Spleen (tissue), 11 donors: ENCODE data around the gene TTI1. TPM values are rescaled to one million over a fixed set of nuclear protein-coding genes. Genes with fewer than 3 reads are reported as not detected.

Experiments
- DNase-seq: peaks from one replicate; pipeline ENCODE4 v3.0.0-alpha.2; 2020
- H3K27ac ChIP-seq, 8 donors: fragments of 200-600 bp; sonication (generic) in 7 of 8; 1 replicate in 4 of 8; 2 replicates in 4 of 8; pipeline versions ENCODE4 v1.5.0 to v1.8.0; 2016 to 2021; ENCODE audit warnings: inconsistent platforms in 4 of 8, mild to moderate bottlenecking in 4 of 8, moderate library complexity in 1 of 8
- H3K27me3 ChIP-seq, 7 donors: fragments of 200-600 bp; sonication (generic) in 6 of 7; replicated peaks in 1 of 7; 1 replicate in 4 of 7; 2 replicates in 3 of 7; pipeline versions ENCODE4 v1.5.0 to v1.8.0; 2016 to 2021; ENCODE audit warnings: inconsistent platforms in 3 of 7, mild to moderate bottlenecking in 1 of 7
- H3K36me3 ChIP-seq, 6 donors: fragments of 200-600 bp; sonication (generic) in 5 of 6; 1 replicate in 4 of 6; 2 replicates in 2 of 6; pipeline versions ENCODE4 v1.5.0 to v1.8.0; 2016 to 2021; ENCODE audit warnings: inconsistent platforms in 2 of 6
- H3K4me1 ChIP-seq, 6 donors: fragments of 200-600 bp; sonication (generic) in 5 of 6; 1 replicate in 3 of 6; 2 replicates in 3 of 6; pipeline versions ENCODE4 v1.5.0 to v1.8.0; 2016 to 2021; ENCODE audit warnings: inconsistent platforms in 3 of 6
- H3K4me3 ChIP-seq, 8 donors: fragments of 200-600 bp; sonication (generic) in 7 of 8; 1 replicate in 4 of 8; 2 replicates in 4 of 8; pipeline versions ENCODE4 v1.5.0 to v1.8.0; 2016 to 2021; ENCODE audit warnings: inconsistent platforms in 4 of 8, mild to moderate bottlenecking in 4 of 8, moderate library complexity in 2 of 8
- H3K9me3 ChIP-seq, 8 donors: fragments of 200-600 bp; sonication (generic) in 7 of 8; 1 replicate in 4 of 8; 2 replicates in 4 of 8; pipeline versions ENCODE4 v1.5.0 to v1.8.0; 2016 to 2021; ENCODE audit warnings: inconsistent platforms in 4 of 8
- POLR2A ChIP-seq, 3 donors: fragments of 450-650 bp; IDR thresholded peaks; one replicate each; pipeline ENCODE4 v1.5.1; 2017; ENCODE audit warnings: antibody characterized with exemption in 3 of 3, mild to moderate bottlenecking in 1 of 3
- POLR2AphosphoS5 ChIP-seq, 3 donors: sonication (generic); formaldehyde crosslinking; IDR thresholded peaks; one replicate each; pipeline ENCODE4 v1.5.1; 2017; ENCODE audit warnings: antibody characterized with exemption in 3 of 3
- WGBS, 5 donors: extraction: QIAGEN DNeasy Blood & Tissue Kit in 3 of 5; methylation state at CpG; one replicate each; pipeline versions ENCODE4 v1.1.5 to v1.1.7; 2013 to 2018; 5-methylcytosine and 5-hydroxymethylcytosine counted together
- intact Hi-C: fragments of 100-400 bp; cut with DNase I; formaldehyde crosslinking; loops from one replicate; pipeline ENCODE4 v1.15.0; 2023; ENCODE audit warnings: low total_unique reads
- polyA plus RNA-seq, 3 donors: library from polyadenylated mRNA; stranded (reverse); fragments of 200-250 nt; gene quantifications; one replicate each; pipeline ENCODE4 v1.2.1, GENCODE V29; 2013
- total RNA-seq, 7 donors: library from RNA; depleted of rRNA in 3 of 7; stranded (reverse); fragments of >200 nt in 3 of 7; fragmentation: NEBNext Ultra II Directional in 4 of 7; extraction: Animal tissue kit (Norgen Biotek cat#: 25700) in 4 of 7; gene quantifications; one replicate each; pipeline versions ENCODE4 v1.1.0 to v1.2.1, GENCODE V29; 2016 to 2021
- TF ChIP-seq, protein P1 (sequence below), 11 experiments: fragments of 200-600 bp in 7 of 11; fragments of 450-650 bp in 4 of 11; sonication (generic) in 4 of 11; IDR thresholded peaks in 8 of 11; conservative IDR thresholded peaks in 3 of 11; 1 replicate in 7 of 11; 2 replicates in 4 of 11; pipeline versions ENCODE4 v1.4.0 to v1.8.0; 2016 to 2021; ENCODE audit warnings: antibody characterized with exemption in 11 of 11, inconsistent platforms in 4 of 11, mild to moderate bottlenecking in 1 of 11
- donor health status: healthy with polysubstance abuse.
- donor health status: DM: no; HTN: no; CAD: no; lungs with moderate emphysema.
- donor health status: DM: no; HTN: no; CAD: no.
- donor health status: Bipolar disorder and iron deficiency.
- donor health status: healthy.
- donor health status: DM: no; HTN: no; CAD: no.
- donor health status: DM: yes; HTN: yes; CAD: no.

TTI1 gene
- total and polyA plus RNA-seq, 10 donors = 5.9 to 25.2 (median 19.1) TPM

DNA sequence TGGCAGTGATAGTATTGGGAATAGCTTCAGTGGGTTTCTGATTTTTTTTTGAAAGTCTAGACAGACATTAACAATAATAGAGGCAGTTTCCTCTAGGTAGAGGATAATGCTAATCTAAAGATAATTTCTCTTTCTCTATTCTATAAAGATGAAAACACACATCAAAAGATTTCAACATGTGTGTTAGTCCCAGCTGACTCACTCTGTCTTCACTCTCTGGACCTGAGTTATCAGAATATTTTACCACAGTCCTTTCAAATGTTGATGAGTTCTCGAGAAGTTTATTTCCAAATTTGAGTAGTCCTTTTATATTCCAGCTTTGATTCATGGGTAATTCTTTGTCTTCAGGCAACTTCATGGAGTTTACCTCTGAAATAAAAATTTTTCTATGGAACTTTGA, 17.4 kb upstream of the TTI1 start:
- H3K27ac ChIP-seq = no peak overlapping the region
- TF ChIP-seq, protein P1, sequence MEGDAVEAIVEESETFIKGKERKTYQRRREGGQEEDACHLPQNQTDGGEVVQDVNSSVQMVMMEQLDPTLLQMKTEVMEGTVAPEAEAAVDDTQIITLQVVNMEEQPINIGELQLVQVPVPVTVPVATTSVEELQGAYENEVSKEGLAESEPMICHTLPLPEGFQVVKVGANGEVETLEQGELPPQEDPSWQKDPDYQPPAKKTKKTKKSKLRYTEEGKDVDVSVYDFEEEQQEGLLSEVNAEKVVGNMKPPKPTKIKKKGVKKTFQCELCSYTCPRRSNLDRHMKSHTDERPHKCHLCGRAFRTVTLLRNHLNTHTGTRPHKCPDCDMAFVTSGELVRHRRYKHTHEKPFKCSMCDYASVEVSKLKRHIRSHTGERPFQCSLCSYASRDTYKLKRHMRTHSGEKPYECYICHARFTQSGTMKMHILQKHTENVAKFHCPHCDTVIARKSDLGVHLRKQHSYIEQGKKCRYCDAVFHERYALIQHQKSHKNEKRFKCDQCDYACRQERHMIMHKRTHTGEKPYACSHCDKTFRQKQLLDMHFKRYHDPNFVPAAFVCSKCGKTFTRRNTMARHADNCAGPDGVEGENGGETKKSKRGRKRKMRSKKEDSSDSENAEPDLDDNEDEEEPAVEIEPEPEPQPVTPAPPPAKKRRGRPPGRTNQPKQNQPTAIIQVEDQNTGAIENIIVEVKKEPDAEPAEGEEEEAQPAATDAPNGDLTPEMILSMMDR (IDR thresholded peaks at IDR 0.05 in 8 of 11, conservative IDR thresholded peaks at IDR 0.05 in 3 of 11) = no peak
- TF ChIP-seq POLR2AphosphoS5 (IDR thresholded peaks at IDR 0.05) (no peak), POLR2A (IDR thresholded peaks at IDR 0.05) (no peak)
- intact Hi-C loops = no loop called here

DNA sequence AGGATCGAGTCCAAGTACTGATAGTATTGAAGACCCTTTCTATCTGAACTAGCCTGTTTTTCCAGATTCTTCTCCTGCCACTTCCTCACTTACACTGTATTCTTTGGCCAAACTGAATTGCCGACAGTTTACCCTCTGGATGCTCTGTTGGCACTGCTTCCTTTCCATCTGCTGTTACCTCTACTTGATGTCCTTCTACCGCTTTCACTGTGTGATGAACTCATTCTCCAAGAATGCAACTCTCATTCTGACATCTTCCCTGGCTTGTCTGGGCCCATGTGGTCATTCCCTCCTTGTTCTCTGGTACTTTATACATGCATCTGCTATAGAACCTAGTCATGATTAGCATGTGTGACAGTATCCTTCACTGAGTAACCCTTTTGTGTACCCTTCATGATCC, 16.5 kb upstream of the TTI1 start:
- peaks cover 0 to 21% (median 5%) of the 10 kb centered on the region in 6 donors for H3K4me1 ChIP-seq
- TF ChIP-seq POLR2A (IDR thresholded peaks at IDR 0.05) (no peak), POLR2AphosphoS5 (IDR thresholded peaks at IDR 0.05) (no peak)
- TF ChIP-seq, protein P1 (IDR thresholded peaks at IDR 0.05 in 8 of 11, conservative IDR thresholded peaks at IDR 0.05 in 3 of 11) = no peak
- H3K4me3 ChIP-seq = no peak overlapping the region
- H3K9me3 ChIP-seq = no peaks in the 10 kb centered on the region
- DNase-seq = no peak
- no peaks in the 10 kb centered on the region for H3K27me3 ChIP-seq
- peaks cover 0 to 98% (median 44%) of the 10 kb centered on the region in 6 donors for H3K36me3 ChIP-seq
- WGBS, 5 donors = 81 to 91% (median 85%) methylated on average over 3 of the region's 3 CpGs
- no peak overlapping the region for H3K27ac ChIP-seq
- intact Hi-C loops = no loop called here

More for the DNA sequence above, 17.4 kb upstream of the TTI1 start:
- Histone ChIP-seq H3K36me3 (peaks cover 0 to 98% (median 40%) of the 10 kb centered on the region in 6 donors), H3K27me3 (no peaks in the 10 kb centered on the region), H3K4me3 (no peak overlapping the region), H3K4me1 (peaks cover 0 to 30% (median 4%) of the 10 kb centered on the region in 6 donors), H3K9me3 (no peaks in the 10 kb centered on the region)
- DNase-seq = no peak
- 66 to 84% (median 74%) methylated on average over 1 of the region's 1 CpG for WGBS, 5 donors

DNA sequence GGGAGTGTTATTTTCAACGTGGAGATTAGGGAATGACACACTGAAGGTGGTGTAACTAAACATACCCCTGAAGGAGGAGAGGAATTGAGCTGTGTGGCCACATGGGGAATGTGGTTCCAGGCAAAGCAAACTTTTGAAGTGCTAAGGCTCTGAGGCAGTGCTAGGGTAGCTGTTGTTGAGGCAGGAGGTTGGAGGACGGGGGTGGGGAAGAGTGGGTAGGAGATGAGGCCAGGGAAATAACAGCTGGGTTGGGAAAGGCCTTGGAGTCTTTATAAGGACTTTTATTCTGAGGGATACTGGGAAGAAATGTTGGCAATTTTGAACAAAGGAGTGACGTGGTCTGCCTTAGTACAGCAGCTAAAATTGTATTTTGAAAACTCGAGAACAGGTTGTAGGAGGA, 13.3 kb upstream of the TTI1 start:
- Histone ChIP-seq H3K27ac (no peak overlapping the region), H3K4me3 (no peak overlapping the region), H3K9me3 (no peaks in the 10 kb centered on the region), H3K36me3 (peaks cover 0 to 100% (median 64%) of the 10 kb centered on the region in 6 donors), H3K27me3 (no peaks in the 10 kb centered on the region), H3K4me1 (peaks cover 0 to 20% (median 5%) of the 10 kb centered on the region in 6 donors)
- no peak for DNase-seq
- TF ChIP-seq, protein P1 (IDR thresholded peaks at IDR 0.05 in 8 of 11, conservative IDR thresholded peaks at IDR 0.05 in 3 of 11) = no peak
- no peak for TF ChIP-seq POLR2AphosphoS5 (IDR thresholded peaks at IDR 0.05)
- TF ChIP-seq POLR2A (IDR thresholded peaks at IDR 0.05) = no peak
- intact Hi-C loops = no loop called here
- 71 to 88% (median 83%) methylated on average over 4 of the region's 4 CpGs for WGBS, 5 donors

DNA sequence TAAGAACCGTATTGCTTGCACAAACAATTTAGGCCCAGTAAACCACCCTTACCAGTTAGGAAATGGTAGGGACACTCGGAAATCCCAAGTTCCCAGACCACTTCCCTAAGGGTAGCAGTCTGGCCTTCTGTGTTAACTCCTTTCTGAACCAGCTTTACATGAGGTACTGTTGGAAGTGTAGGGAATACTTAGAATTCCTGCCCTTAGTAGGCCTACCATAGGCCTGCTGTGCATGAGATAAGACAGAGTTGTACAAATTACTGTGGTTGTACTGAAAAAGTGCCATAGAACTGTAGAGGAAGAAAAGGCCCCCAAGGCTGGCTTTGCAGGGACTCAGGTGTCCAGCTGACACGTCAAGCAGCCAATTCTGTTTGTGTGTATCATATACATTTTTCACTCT, 11.4 kb upstream of the TTI1 start:
- WGBS, 5 donors = 64 to 95% (median 86%) methylated on average over 2 to 3 of the region's 3 CpGs
- DNase-seq = no peak
- no peak overlapping the region for H3K27ac ChIP-seq
- no peak overlapping the region for H3K4me3 ChIP-seq
- H3K27me3 ChIP-seq = no peaks in the 10 kb centered on the region
- H3K36me3 ChIP-seq = peaks cover 0 to 100% (median 55%) of the 10 kb centered on the region in 6 donors
- intact Hi-C loops = no loop called here
- H3K4me1 ChIP-seq = peaks cover 0 to 25% (median 5%) of the 10 kb centered on the region in 6 donors
- H3K9me3 ChIP-seq = no peaks in the 10 kb centered on the region
- TF ChIP-seq, protein P1 (IDR thresholded peaks at IDR 0.05 in 8 of 11, conservative IDR thresholded peaks at IDR 0.05 in 3 of 11) = no peak
- TF ChIP-seq POLR2A (IDR thresholded peaks at IDR 0.05) (no peak), POLR2AphosphoS5 (IDR thresholded peaks at IDR 0.05) (no peak)
